GM12865 (cell line): Measurements from ENCODE around the gene MYOD1.

Experiments used
- DNase-seq: peaks from one replicate; pipeline ENCODE4 v3.0.0; 2010; ENCODE audit warnings: low read depth
- H3K4me3 ChIP-seq: 2 replicates; pipeline ENCODE4 v1.5.1; 2011; ENCODE audit warnings: mild to moderate bottlenecking, low read depth, low read length, control low read depth
- TF ChIP-seq, protein P1 (sequence below): IDR thresholded peaks from 2 replicates; pipeline ENCODE4 v1.5.1; 2011; ENCODE audit warnings: low read length, control low read depth, low read depth, inconsistent platforms; ENCODE audit not compliant: insufficient read depth; ENCODE audit errors: missing control alignments

Gene MYOD1

DNA sequence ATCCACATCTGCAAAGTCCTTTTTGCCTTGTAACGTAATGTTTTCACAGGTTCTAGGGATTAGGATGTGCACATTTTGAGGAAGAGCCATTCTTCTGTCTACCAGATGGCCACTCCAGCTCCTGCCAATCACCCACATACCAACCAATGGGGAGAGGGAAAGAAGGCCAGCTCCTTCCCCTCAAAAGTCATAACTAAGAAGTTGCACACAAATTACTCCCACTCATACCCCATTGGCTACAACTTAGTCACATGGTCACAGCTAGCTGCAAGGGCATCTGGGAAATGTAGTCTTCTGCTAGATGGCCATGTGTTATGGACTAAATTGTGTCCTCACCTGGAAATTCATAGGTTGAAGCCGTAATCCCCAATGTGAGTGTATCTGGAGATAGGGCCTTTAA is 15.4 kb upstream of the MYOD1 start:
- H3K4me3 ChIP-seq, result no peak overlapping the region
- TF ChIP-seq, protein P1, sequence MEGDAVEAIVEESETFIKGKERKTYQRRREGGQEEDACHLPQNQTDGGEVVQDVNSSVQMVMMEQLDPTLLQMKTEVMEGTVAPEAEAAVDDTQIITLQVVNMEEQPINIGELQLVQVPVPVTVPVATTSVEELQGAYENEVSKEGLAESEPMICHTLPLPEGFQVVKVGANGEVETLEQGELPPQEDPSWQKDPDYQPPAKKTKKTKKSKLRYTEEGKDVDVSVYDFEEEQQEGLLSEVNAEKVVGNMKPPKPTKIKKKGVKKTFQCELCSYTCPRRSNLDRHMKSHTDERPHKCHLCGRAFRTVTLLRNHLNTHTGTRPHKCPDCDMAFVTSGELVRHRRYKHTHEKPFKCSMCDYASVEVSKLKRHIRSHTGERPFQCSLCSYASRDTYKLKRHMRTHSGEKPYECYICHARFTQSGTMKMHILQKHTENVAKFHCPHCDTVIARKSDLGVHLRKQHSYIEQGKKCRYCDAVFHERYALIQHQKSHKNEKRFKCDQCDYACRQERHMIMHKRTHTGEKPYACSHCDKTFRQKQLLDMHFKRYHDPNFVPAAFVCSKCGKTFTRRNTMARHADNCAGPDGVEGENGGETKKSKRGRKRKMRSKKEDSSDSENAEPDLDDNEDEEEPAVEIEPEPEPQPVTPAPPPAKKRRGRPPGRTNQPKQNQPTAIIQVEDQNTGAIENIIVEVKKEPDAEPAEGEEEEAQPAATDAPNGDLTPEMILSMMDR, result no peak
- DNase-seq, result peak; percentile 42

DNA sequence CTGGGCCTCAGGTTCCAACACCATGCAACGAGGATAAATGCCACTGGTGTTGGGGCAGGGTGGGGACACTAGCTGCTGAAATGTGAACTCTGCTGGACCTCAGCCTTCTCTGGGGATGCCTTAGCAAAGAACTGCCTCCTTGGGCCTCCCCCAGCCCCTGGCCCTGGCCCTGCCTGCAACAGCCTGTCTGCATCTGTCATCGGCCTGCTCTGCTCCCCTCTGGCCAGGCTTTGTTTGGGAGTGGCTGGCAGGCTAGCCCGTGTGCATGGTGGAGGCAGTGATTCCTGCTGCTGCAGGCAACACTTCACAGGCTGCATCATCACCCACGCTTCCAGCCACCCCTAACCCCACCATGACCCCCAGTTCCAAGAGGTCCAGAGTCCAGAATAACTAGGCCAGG is 11.5 kb upstream of the MYOD1 start:
- TF ChIP-seq, protein P1, result no peak
- no peak for DNase-seq
- no peak overlapping the region for H3K4me3 ChIP-seq

DNA sequence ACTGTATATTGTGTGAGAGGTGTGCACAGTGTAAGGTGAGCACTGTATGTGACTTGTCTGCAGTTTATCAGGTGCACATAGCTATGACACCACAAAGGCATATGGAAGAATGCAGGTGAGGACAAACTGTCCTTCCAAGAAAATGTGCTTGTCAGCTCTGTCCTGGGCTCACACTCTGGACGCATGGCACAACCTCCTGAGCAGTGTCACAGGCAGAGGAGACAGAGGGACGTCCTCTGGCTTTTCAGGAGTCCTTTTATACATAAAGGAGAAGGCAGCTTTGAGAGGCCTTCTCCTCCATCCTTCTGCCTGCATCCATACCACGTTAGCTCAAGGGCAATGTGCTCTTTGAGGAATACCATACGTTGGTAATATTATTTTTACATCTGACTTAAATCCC is 7.5 kb upstream of the MYOD1 start:
- no peak for DNase-seq
- H3K4me3 ChIP-seq, result no peak overlapping the region
- TF ChIP-seq, protein P1, result no peak

DNA sequence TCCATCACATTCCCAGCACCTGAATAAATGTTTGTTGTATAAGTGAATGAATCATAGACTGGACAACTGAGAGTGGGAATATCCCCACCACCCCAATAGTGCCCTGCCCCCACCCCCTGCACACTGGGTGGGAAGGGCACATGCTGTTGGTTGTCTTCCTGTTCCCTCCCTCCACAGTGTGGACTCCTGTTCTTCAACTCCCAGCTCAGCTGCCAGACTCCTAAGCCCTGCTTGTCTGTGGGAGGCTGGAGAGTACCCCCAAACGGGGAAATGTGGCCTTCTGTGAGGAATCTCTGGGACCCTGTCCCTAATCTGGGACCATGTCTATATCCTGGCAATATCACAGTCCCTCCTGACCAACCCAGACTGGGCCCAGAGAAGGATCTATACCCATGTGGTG is 5.5 kb upstream of the MYOD1 start:
- DNase-seq, result no peak

DNA sequence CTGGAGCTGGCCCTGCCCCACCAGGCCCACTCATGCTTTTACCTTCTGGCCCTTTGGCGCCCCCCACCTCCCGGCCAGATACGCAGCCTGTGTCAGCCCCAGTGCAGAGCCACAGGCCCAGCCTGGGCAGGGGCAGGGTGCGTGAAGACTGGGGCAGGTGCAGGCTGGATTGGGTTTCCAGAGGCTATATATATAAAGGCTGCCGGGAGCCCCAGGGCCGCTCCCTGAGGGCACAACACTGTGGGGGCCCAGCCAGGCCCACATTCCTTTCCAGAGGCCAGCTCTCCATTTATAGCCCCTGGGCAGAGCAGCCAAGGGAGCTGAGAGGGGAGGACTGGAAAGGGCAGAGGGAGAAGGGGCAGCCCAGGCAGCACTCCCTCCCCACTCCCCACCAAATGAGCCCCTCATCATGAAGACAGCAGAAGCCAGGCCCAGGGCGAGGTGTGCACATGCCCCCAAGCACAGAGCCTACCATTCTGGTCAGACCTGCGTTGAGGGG is 5.0 kb upstream of the MYOD1 start:
- no peak overlapping the region for H3K4me3 ChIP-seq
- TF ChIP-seq, protein P1, result no peak
- DNase-seq, result no peak

More for the DNA sequence above, 5.5 kb upstream of the MYOD1 start:
- TF ChIP-seq, protein P1, result no peak
- H3K4me3 ChIP-seq, result no peak overlapping the region

DNA sequence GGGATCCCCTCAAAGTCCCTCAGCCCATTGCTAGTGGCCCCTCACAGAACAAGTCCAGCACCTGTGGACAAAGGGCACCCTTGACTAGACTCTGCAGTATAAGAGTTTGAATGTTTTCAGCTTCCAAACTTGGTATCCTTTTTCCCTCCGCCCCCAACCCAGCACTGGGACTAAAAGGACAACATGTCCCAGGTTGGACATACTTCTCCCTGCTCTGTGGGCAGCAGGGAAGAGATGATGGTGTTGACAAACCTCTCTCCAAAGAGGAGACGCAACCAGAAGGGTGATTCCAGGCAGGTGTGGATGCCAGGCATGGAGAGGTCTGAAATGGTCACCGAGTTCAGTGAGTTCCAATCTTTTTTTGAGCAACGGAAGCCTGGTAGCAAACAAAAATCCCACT is 4.5 kb upstream of the MYOD1 start:
- TF ChIP-seq, protein P1, result no peak
- DNase-seq, result no peak
- no peak overlapping the region for H3K4me3 ChIP-seq

DNA sequence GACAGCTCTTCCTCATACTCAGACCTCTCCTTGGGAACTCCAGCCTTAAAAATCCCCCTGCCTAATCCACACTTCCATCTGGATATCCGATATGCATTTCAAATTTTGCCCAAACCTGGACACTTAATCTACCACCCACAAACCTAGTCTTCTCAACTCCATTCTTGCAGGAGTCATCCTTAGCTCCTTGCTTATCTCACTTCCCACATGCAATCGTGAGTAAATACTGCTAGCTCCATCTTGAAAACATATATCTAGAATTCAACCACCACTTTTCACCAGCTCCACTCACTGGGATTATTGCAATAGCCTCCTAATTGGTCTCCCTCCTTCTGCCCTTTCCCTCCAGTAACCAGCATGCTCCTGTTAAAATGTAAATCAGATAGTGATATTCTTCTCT is 2.6 kb upstream of the MYOD1 start:
- DNase-seq, result no peak
- no peak overlapping the region for H3K4me3 ChIP-seq
- TF ChIP-seq, protein P1, result no peak
